Measurements from ENCODE around the gene RBPJ. TPM values are rescaled to one million over a fixed set of nuclear protein-coding genes. Genes with fewer than 3 reads are reported as not detected.

Gene RBPJ
- total RNA-seq, 1 donor from 2014 or later = 83.5 TPM

DNA sequence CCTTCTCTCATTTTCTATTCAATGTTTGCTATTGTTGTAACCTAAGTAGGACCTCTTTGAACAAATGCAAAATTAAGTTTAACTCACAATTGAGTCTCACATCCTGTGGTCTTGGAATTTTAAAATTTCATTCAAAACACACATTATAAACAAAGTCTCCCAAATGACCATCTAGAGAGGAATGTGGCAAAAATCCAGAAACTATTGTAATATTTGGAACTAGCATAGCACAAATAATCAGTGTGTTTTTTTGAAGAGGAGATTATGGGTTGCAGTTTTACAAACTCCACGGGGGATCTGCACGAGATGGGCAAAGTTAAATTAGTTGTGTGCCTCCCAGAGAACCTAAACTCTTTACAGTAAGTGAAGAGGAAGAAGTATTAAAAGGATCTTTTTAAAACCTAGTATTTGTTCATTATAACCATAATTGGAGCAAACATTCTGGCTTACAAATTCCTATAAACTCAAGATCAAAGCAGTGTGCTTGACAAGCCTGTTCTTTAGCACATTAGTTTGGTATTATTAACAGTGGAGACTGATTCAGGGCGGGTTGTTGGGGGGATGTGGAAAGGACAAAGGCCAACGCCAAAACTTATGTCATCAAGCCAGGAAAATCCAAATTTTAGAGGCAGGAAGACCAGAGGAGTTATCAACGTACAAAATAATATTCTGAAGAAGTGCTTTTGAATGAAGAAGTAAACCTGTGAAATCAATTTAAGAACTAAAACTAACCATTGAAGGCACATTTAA lies 22.4 kb upstream of the RBPJ start:
- H3K36me3 Mint-ChIP-seq = no peaks in the 10 kb centered on the region
- peak overlapping the region; percentile 47 for H3K27ac Mint-ChIP-seq
- H3K4me1 Mint-ChIP-seq = peaks cover 30% of the 10 kb centered on the region
- no peaks in the 10 kb centered on the region for H3K9me3 Mint-ChIP-seq
- TF ChIP-seq, protein P1, sequence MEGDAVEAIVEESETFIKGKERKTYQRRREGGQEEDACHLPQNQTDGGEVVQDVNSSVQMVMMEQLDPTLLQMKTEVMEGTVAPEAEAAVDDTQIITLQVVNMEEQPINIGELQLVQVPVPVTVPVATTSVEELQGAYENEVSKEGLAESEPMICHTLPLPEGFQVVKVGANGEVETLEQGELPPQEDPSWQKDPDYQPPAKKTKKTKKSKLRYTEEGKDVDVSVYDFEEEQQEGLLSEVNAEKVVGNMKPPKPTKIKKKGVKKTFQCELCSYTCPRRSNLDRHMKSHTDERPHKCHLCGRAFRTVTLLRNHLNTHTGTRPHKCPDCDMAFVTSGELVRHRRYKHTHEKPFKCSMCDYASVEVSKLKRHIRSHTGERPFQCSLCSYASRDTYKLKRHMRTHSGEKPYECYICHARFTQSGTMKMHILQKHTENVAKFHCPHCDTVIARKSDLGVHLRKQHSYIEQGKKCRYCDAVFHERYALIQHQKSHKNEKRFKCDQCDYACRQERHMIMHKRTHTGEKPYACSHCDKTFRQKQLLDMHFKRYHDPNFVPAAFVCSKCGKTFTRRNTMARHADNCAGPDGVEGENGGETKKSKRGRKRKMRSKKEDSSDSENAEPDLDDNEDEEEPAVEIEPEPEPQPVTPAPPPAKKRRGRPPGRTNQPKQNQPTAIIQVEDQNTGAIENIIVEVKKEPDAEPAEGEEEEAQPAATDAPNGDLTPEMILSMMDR (IDR thresholded peaks at IDR 0.05; ENCODE audit: unreplicated experiment) = no peak
- no peak overlapping the region for H3K4me3 Mint-ChIP-seq
- no peaks in the 10 kb centered on the region for H3K27me3 Mint-ChIP-seq (ENCODE audit: low read depth)
- DNase-seq (ENCODE audit: low spot score in 2 of 2, unreplicated experiment in 2 of 2) = no peak

DNA sequence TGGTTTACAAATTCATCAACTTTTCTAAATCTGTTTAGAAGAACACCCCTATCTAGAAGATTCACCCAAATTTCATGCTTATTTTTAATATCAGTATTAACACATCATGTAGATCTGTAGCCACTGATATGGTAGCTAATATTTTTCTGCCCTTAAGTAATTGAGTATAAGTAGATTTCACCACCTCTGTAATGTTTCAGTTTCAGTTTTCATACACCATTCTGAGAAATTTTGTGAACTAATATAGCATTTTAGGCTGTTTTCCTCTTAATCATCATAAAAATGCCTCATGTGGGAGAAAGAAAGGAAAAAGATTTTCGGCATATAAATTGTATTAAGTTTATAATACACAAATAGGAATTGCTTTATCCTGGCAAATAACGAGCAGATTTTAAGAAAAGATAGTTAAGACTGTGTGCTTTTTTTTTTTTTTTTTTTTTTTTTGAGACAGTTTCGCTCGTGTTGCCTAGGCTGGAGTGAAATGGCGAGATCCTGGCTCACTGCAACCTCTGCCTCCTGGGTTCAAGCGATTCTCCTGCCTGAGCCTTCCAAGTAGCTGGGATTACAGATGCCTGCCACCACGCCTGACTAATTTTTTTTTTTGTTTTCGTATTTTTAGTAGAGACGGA lies 21.4 kb upstream of the RBPJ start:
- H3K4me1 Mint-ChIP-seq = peaks cover 30% of the 10 kb centered on the region
- no peaks in the 10 kb centered on the region for H3K36me3 Mint-ChIP-seq
- no peak overlapping the region for H3K27ac Mint-ChIP-seq
- H3K27me3 Mint-ChIP-seq (ENCODE audit: low read depth) = no peaks in the 10 kb centered on the region
- TF ChIP-seq, protein P1 (IDR thresholded peaks at IDR 0.05; ENCODE audit: unreplicated experiment) = no peak
- no peak for DNase-seq (ENCODE audit: low spot score in 2 of 2, unreplicated experiment in 2 of 2)
- no peaks in the 10 kb centered on the region for H3K9me3 Mint-ChIP-seq
- no peak overlapping the region for H3K4me3 Mint-ChIP-seq

DNA sequence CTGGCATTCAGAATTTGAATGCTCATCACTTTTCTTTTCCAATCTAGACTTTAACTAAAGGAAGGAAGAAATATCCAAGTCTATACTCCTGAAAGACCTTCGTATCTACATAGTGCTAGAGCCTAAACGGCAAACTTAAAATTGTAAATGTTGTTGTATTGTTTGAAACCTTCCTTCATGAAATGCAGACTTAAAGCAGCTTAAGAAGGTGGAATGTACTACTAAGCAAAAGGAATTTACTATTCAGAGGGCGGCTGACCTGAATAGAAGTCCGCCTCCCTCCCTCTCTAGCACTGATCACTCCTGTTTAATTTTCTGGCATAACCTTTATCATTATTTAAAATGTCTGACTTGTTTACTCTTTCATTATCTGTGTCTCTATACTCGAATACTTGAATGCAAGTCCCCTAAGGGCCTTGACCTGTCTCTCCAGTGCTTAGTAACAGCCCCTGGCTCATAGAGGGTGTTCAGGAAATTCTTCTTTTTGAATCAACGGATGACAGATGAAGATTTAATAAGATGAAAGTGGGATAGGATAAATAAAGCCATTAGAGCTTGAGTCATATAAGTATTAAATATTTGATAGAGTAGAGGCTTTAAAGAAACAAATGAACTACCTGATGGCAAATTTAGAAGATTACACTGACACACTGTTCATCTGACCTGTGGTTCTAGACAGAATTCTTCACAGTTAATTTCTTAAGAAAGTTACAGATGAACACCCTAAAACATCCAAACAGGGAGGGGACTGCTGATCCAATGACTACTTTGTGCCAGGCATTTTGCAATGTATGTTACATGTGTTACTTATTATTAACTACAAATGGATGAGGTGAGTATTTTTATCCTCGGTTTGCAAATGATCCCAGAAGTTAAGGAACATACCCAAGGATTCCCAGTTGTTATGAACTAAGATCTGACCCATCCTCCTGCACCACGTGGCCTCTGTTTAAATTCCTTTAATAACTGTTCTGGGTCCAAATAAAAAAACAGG lies 20.2 kb upstream of the RBPJ start:
- TF ChIP-seq, protein P1 (IDR thresholded peaks at IDR 0.05; ENCODE audit: unreplicated experiment) = no peak
- peaks cover 30% of the 10 kb centered on the region for H3K4me1 Mint-ChIP-seq
- no peaks in the 10 kb centered on the region for H3K27me3 Mint-ChIP-seq (ENCODE audit: low read depth)
- H3K36me3 Mint-ChIP-seq = no peaks in the 10 kb centered on the region
- no peaks in the 10 kb centered on the region for H3K9me3 Mint-ChIP-seq
- H3K4me3 Mint-ChIP-seq = no peak overlapping the region
- no peak for DNase-seq (ENCODE audit: low spot score in 2 of 2, unreplicated experiment in 2 of 2)
- peak overlapping the region; percentile 64 for H3K27ac Mint-ChIP-seq

DNA sequence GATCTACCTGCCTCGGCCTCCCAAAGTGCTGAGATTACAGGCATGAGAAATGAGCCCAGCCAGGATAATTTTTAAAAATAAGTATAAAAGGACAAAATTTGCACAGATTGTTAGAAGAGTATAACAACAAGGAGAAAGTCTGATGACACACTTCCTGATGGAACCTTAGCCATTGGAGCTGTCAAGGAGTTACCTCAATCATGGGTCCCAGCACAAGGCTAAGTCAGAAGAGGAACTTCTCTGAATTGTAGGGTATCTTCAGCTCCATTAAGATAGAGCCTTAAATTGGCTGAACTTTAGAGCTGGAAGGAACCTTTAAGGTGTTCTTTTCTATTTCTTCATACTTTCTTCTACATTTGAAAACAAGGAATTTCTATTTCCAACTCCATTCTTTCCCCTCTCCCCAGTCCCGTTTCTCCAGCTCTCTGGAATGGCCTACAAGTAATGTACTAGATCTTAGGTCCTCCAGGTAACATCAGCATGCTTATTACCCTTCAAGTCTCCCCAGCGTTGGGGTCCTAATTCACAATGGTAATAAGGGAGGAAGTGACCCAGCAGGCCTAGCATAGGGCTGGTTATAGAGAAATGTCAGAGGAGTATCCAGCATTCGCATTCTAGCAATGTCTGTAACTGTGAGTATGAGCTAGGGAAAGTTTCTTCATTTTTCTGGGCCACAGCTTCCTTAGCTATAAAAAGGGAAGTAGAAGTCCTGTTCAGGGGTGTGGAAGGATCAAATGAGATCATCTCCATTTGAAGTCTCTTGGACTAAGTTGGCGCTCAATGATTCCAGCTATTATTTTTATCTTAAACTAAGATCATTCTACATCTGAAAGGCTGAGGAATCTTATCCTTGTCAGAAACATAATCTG lies 18.5 kb upstream of the RBPJ start:
- Mint-ChIP-seq H3K27me3 (ENCODE audit: low read depth) (no peaks in the 10 kb centered on the region), H3K27ac (no peak overlapping the region), H3K4me1 (peaks cover 31% of the 10 kb centered on the region), H3K9me3 (no peaks in the 10 kb centered on the region), H3K4me3 (no peak overlapping the region), H3K36me3 (no peaks in the 10 kb centered on the region)
- TF ChIP-seq, protein P1 (IDR thresholded peaks at IDR 0.05; ENCODE audit: unreplicated experiment) = no peak
- no peak for DNase-seq (ENCODE audit: low spot score in 2 of 2, unreplicated experiment in 2 of 2)

DNA sequence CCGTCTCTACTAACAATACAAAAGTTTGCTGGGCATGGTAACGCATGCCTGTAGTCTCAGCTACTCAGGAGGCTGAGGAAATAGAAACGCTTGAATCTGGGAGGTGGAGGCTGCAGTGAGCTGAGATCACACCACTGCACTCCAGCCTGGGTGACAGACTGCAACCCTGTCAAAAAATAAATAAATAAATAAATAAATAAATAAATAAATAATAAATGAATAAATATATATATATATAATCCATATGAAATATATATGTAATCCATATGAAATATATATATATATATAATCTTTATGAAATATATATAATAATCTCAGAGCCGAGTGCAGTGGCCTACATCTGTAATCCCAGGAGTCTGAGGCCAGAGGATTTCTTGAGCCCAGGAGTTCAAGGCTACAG lies 17.8 kb upstream of the RBPJ start:
- H3K4me1 Mint-ChIP-seq = peaks cover 29% of the 10 kb centered on the region
- no peaks in the 10 kb centered on the region for H3K27me3 Mint-ChIP-seq (ENCODE audit: low read depth)
- H3K4me3 Mint-ChIP-seq = no peak overlapping the region
- TF ChIP-seq, protein P1 (IDR thresholded peaks at IDR 0.05; ENCODE audit: unreplicated experiment) = no peak
- H3K36me3 Mint-ChIP-seq = no peaks in the 10 kb centered on the region
- no peak overlapping the region for H3K27ac Mint-ChIP-seq
- H3K9me3 Mint-ChIP-seq = no peaks in the 10 kb centered on the region
- no peak for DNase-seq (ENCODE audit: low spot score in 2 of 2, unreplicated experiment in 2 of 2)

All from mesothelial cell of epicardium (in vitro differentiated cells).